Measurements from ENCODE around the gene KIAA0930.

KIAA0930 gene

DNA sequence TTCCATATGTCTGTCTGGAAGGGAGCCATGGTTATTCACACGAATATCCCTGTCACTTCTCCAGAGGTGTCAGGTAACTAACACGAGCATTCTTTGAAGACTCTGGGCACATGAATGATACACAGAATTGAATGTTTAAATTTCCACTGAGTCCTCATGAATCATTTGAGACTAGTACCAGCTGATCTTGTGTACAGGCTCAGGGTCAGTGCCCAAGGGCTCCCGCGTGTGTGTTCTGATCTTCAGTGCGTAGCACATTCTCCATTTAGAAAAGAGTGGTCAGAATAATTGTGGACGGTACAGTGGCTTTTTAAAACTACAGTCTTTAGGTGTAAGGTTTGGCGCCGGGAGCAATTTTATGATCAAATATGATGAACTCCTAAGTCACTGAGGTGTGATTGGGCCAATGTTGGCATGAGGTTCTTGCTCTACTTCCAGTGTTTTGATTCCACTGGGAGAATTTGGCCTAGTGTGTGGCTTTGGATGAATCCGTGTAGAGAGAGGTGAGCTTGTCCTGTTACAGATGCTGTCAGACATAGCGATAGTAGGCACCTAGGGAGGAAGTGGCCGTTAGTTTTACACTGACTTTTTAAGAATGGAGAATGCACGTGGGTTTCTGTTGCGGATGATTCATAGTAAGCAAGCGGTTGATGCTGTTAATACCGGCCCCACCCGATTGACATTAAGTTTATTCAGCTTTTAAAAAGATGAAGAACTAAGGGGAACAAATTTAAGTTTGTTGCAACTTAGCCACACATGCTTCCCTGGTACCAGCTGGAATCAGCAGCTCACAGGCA lies 54.8 kb downstream of the KIAA0930 start:
- in situ Hi-C loops (cut with HindIII; ENCODE audit: low sequenced_read_pairs): no loop called here

DNA sequence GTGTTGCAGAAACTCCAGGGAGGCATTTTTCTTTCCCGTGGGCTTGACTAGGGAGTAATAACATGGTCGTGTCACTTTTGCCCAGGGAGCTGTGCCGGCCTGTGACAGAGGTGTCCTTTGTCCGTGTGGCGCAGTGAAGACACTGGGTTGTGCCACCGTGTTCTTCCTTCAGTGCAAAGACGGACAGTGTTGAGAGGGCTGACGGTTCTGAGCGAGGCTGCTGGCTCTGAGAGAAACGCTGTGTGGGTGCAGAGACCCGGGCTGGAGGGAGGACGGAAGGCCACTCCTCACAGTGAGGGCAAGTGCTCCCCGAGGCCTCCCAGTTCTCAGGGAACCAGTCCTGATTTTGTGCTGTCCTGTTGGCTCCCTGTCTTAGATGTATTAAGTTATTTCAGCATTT lies 56.7 kb downstream of the KIAA0930 start:
- in situ Hi-C loops (cut with HindIII; ENCODE audit: low sequenced_read_pairs): no loop called here

DNA sequence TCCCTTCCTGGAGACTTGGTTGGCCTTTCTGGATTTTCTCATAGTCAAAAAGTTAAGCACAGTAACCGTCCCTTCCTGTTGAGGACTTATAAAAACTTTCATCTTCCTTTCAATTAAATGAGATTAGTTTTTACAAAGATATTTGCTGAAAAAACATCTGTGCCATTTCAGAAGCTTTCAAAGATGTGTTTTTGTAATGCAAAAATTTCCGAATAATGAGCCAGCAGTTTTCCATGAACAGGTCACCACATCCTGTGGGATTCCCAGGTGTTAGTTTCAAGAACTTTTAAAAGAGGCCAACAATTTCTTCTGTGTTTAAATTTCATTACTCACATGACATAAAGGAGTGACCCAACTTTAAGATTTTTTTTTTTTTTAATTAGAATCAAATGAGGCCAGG lies 58.9 kb downstream of the KIAA0930 start:
- in situ Hi-C loops (cut with HindIII; ENCODE audit: low sequenced_read_pairs): no loop called here

DNA sequence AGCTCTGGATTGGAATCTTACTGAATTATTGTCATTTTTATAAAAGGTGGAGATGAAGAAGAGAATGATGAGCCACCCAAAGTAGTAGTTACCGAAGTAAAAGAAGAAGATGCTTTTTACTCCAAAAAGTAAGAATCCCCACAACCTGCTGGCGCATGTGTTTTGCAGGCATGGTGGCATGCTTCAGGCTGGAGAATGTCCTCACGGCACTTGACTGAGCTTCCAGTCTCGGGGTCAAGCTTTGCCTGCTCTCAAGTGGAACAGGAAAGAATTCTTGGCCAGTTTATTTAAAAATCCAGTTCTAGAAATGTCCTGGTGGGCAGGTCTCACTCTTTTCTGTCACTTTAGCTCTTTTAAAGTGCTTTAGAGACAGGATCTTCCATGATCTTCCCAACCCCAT lies 59.5 kb downstream of the KIAA0930 start:
- in situ Hi-C loops (cut with HindIII; ENCODE audit: low sequenced_read_pairs): no loop called here

DNA sequence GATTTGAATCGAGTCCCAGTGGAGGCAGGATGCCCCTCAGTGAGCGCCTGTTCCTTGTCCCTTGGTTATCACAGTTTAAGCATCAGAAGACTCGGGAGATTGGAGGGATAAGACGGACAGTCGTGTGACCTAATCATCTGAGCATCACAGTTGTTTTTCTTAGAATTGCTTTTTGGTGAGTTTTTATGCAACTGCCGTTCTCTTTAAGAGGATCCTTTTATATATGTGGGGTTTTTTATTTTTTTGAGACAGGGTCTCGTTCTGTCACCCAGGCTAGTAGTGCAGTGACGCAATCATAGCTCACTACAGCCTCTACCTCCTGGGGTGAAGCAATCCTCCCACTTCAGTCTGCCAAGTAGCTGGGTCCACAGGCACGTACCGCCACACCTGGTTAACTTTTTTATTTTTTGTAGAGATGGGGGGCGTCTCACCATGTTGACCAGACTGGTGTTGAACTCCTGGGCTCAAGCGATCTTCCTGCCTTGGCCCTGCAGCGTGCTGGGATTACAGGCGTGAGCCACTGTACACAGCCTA lies 60.5 kb downstream of the KIAA0930 start:
- in situ Hi-C loops (cut with HindIII; ENCODE audit: low sequenced_read_pairs): no loop called here

DNA sequence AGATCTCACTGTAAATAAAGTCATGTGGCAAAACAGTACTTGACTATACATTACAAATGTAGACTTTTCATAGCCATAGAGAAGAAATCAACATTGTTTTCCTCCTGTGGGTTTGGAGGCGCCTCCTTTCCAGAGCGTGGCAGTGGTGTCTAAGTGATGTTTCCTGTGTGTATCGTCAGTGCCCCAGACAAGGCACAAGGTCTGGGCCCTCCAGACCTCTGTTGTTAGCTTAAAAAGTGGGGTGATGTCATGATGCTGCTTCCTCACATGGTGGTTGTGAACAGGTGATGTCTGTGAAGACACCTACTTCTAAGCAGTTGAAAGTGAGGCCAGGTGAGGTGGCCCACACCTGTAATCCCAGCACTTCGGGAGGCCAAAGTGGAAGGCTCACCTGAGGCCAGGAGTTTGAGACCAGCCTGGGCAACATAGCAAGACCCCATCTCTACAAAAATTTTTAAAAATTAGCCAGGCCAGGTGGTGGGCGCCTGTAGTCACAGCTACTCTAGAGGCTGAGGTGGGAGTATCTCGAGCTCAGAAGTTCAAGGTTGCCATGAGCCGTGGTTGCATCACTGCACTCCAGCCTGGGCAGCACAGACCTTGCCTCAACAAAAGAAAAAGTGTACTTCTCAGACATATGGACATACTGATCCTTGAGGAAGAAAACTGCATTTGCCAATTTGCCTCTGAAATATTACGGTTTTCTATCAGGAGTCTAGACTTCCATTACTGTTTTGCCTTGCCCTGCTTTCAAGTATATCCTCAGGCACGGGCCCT lies 61.2 kb downstream of the KIAA0930 start:
- in situ Hi-C loops (cut with HindIII; ENCODE audit: low sequenced_read_pairs): no loop called here

DNA sequence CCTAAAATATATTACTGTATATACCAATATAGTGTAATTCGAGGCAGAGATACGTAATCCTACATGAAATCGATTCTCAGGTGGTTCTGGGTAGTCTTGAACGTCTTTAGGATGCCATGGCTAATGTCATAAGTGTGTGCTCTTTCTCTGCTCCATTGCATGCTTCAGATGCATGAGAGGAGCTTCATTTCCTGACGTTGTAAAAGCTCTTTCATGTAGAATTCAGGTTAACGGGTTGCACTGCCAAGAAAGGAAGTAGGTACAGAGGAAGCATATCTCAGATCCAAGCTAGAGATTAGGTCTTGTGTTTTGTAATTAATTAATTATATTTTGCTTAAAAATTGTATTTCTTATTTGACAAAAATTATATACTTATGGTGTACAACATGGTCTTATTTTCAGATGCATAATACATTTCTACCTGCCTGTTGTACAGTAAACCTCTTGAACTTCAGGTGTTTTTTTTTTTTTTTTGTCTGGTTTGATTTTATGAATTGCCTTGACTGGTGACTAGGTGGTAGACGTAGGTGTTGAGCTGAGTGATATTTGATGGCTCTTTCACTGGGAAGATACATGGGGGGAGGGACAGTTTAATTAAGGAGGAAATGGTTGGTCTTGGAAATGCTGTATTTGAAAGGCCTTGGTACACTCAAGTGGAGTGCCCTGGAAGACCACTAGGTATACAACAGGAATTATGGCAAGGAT lies 67.7 kb downstream of the KIAA0930 start:
- in situ Hi-C loops (cut with HindIII; ENCODE audit: low sequenced_read_pairs): no loop called here

DNA sequence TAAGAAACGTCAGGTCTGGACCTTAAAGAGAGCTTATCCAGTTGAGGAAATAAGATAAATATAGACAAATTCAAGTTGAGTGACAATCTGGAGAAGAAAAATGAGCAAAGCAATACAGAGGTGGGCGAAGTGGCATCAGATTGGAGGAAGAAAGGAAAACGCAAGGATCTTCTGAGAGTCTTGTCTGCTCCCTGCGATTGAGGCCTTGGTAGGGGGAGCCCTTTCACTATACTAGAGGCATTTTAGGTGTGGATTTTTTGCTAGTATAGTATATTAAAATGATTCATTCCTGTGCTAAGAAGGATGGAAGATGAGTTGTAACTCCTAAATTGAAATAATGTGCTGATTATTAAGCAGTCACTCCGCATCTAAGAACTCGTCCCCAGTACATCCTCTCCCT lies 68.9 kb downstream of the KIAA0930 start:
- in situ Hi-C loops (cut with HindIII; ENCODE audit: low sequenced_read_pairs): no loop called here

DNA sequence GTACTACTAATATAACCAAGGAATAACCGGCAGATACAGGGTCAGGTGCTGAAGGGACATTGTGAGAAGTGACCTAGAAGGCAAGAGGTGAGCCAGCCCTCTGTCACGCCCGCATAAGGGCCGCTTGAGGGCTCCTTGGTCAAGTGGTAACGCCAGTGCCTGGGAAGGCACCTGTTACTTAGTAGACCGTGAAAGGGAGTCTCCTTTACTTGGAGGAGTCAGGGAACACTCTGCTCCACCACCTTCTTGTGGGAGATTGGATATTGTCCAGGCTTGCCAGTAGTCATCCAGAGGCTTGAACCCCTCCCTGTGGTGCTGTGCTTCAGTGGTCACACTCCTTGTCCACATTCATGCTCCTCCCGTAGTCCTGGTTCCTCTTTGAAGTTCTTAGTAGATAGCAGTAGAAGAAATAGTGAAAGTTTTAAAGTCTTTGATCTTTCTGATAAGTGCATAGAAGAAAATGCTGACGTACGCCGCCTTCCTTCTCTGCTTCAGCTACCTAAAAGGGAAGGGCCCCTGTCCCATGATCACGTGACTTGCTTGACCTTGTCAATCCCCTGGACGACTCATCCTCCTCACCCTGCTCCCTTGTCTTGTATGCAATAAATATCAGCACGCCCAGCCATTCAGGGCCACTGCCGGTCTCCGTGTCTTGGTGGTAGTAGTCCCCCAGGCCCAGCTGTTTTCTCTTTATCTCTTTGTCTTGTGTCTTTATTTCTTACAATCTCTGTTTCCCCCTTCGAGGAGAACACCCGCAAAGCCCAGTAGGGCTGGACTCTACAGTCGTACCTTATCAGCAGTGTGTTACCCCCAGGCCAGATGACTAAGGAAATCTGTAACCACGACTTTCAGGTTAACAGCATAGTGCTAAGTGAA lies 70.9 kb downstream of the KIAA0930 start:
- in situ Hi-C loops (cut with HindIII; ENCODE audit: low sequenced_read_pairs): no loop called here

DNA sequence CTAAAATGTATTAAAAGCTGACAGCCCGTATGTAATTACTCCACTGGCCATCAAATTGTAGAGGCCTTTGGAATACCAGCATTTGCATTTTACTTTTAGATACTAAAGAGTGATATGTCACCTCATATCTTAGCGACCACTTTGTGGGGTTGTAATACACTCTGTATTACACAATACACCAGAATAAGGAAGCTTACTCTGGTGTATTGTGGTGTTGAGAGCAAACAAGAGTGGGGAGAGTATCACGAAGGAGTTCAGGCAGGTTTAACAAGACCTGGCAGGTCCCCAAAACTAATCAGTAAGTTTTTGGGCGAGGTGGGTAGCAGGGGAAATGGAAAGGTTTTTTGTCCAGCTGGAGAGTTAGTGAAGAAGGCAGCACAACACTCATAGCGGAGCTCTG lies 73.8 kb downstream of the KIAA0930 start:
- in situ Hi-C loops (cut with HindIII; ENCODE audit: low sequenced_read_pairs): no loop called here

DNA sequence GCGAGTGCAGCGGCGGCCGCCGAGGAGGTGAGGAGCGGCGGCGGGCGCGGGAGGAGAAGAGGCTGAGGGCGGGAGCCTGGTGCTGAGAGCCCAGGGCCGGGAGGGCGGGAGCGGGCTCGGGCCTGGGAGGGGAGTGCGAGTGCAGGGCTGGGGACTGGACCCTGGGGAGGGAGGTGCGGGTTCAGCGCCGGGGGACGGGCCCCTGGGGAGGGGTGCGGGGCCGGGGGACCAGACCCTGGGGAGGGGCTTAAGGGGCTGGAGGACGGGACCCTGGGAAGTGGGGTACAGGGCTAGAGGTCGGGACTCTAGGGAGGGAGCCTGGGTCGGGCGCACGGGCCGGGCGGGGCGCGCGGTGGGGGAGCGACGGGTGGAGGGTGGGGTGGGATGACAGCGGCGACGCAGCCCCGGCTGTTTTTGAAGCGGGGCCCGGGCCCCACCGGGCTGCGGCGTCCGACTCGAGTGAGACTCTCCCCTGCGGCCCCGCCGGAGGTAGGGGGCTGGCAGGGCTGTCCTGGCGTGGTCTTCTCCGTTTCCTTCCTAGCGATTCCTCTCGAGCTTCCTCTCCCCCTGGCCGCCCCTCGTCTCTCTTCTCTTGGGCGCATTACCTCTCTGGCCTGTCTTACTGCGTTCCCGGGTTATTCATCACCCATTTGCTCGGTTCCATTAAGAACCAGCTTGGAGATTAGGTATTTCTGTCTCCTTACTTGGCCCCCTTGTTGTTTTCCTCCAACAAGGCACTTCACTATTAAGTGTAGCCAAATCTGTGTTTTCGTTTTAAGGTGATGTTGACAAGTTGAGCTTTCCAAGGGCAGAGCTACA lies 76.2 kb downstream of the KIAA0930 start:
- in situ Hi-C loops (cut with HindIII; ENCODE audit: low sequenced_read_pairs): no loop called here

DNA sequence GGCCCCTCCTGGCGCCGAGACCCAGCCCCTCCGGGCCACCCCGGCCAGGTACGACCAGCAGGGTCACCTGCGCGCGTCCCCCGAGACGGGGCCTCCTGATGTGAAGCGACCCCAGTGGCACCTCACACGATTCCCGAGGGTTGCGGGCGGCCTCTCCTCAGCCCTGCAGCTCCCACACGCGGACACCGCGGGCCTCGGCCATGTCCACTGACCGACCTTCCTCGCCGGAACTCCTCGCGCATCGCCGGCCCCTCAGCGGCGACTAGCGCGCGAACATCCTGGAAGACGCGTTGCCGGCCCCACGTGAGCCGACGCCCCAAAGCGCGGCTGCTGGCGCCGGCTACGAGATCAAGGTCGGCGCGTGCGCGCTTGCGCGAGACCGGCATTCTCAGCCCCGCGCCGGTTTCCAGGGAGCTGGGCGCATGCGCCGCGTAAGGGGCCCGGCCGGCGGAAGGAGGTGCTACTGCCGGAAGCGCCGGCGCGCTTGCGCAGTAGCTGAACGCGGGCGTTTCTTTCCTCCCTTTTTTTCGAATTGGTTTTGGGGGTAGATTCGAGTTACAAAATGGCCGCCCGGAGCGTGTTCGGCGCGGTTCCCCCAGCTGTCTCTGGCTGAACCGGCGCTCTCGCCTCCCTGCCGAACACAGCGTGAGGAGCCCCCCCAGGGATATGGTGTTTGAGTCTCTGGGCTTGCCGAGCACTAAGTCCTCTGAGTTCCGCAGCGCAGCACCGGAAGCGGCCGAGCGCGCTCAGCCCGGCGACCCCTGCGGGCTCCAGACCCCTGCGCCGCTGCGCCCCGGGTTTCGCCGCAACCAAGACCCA lies 77.0 kb downstream of the KIAA0930 start, which contains the start of gene NUP50:
NUP50 (plus strand) TSS at position 475 of the 819 bp plus-strand sequence. CDS start 4,253 bp downstream, outside the sequence.
- in situ Hi-C loops (cut with HindIII; ENCODE audit: low sequenced_read_pairs): no loop called here

DNA sequence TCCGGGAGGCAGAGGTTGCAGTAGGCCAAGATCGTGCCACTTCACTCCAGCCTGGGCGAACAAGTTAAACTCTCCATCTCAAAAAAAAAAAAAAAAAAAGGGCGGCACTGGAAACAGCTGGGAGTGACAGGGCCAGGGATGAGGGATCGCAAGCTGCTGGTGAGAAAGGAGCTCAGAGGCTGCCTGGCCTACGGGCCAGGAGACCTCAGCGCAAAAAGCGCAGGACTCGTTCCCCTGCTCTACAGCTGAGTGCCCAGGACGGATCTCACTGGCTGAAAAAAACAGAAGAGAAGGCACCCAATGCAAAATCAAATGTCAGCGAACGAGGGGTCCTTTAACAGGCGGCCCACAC lies 77.6 kb downstream of the KIAA0930 start:
- in situ Hi-C loops (cut with HindIII; ENCODE audit: low sequenced_read_pairs): no loop called here

DNA sequence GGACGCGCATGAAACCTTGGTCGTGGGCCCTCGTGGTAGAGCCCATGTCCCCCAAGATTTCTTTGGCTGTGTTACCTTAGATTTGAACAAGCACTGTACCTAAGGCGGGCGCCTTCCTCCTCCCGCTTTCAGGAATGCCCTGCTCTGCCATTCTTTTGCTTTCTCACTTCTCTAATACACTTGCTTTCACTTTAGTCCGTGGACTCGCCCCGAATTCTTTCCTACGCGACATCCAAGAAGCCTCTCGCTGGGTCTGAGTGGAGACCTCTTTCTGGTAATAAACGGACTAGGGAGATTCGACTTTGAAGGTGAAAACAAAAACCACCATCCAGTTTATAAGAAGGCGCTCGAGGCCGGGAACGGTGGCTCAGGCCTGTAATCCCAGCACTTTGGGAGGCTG lies 78.2 kb downstream of the KIAA0930 start:
- in situ Hi-C loops (cut with HindIII; ENCODE audit: low sequenced_read_pairs): no loop called here

DNA sequence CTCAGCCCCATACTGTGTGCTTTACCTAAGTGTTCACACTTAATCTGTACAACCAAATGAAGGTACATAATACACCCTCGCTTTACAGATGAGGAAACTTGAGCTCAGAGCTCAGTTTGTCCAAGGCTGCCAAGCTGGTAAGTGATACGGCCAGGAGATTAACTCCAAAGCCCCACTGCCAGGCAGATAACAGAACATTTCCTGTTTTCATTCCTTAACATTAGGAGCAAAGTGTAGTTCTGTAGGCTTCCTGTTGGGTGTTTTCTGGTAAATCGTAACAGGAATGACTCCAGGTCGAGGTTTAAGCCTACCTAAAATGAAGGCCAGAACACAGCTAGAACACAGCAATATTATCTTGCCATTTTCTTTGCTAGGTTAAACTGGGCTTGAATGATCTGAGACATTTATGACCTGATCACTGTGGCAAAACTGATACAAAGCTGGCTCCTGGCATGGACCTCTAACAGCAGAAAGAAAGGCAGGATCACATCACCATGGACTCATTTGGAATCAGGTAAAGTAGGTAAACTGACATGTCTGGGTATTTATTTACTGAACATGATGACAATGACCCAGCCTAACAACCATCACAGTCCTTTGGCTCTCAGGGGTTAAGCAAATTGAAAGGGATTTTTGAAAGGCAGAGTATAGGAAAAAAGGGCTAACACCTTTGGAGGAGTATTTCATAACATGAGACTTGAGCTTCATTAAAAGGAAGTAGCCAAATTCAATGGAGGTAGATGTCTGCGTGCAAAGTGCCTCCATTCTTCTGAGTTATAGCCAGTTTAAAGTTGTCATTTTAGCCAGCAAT lies 80.8 kb downstream of the KIAA0930 start:
- in situ Hi-C loops (cut with HindIII; ENCODE audit: low sequenced_read_pairs): no loop called here

DNA sequence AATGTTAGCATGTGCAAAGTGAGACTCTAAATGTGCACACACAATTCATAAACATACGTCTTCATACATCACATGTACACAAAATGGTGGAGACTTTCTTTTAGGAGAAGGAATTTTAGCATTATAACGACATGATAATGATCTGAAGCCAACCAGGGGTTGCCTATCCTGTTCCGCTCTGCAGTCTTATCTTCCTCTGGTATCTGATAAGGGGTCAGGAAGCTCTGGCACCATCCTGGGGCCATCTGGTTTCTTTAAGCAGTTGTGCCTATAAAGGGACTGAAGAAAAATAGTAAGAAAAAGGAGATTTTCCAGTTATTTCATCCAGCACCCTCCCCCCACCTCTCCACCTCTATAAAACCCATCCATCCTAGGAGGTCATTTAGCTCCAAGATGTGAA lies 82.8 kb downstream of the KIAA0930 start:
- in situ Hi-C loops (cut with HindIII; ENCODE audit: low sequenced_read_pairs): no loop called here

DNA sequence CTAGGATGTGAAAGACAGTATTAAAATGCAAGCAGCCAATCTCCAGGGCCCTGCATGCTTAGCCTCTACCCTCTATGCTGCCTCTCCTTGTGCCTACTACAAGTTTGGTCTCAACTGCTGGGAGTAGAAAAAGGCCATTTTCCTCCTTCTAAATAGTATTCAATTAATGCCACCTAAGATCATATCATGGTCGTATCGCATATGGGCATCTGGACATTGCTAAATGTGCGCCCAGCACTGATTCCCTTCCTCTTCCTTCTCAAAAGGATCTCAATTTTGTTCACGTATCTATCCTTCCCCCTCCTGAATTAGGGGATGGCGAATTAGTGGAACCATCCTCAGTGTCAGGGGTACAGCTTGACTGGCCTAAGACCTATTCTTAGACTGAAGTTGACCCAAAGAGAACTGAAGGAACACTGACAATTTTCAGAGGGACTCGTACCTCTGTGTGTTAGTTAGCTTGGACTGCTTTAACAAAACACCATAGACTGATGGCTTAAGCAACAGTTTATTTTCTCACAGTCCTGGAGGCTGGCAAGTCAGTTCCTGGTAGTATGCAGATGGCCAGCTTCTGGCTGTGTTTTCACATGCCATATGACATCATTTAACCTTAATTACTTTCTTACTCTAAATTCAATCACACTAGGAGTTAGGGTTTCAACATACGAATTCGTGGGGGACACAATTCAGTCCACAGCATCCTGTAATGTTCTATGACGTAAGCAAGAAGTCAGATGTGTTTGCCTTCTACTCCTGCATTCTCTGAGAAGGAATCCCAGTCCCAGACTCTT lies 85.4 kb downstream of the KIAA0930 start:
- in situ Hi-C loops (cut with HindIII; ENCODE audit: low sequenced_read_pairs): no loop called here

All from DLD1 (cell line).